WERI-Rb-1 (cell line): ENCODE results near the gene HPCAL1.

Experiments used
- DNase-seq: peaks from one replicate; pipeline ENCODE4 v3.0.0-alpha.2; 2020
- H3K27ac ChIP-seq: fragments of 250-450 bp; sonication (Bioruptor Pico); 2 replicates; pipeline ENCODE4 v1.5.1; 2020; ENCODE audit warnings: mild to moderate bottlenecking, moderate library complexity
- H3K27me3 ChIP-seq: fragments of 250-450 bp; sonication (Bioruptor Pico); 2 replicates; pipeline ENCODE4 v1.5.1; 2021; ENCODE audit warnings: mild to moderate bottlenecking, low read depth, moderate library complexity; ENCODE audit not compliant: insufficient read depth, severe bottlenecking
- H3K36me3 ChIP-seq: fragments of 250-450 bp; sonication (Bioruptor Pico); 2 replicates; pipeline ENCODE4 v1.5.1; 2020; ENCODE audit warnings: mild to moderate bottlenecking, moderate library complexity
- H3K4me3 ChIP-seq: 2 replicates; pipeline ENCODE4 v1.5.1; 2011; ENCODE audit warnings: low read depth, mild to moderate bottlenecking, control low read depth, low read length
- H3K9me3 ChIP-seq: fragments of 250-450 bp; sonication (Bioruptor Pico); 2 replicates; pipeline ENCODE4 v1.5.1; 2021; ENCODE audit warnings: mild to moderate bottlenecking, moderate library complexity; ENCODE audit not compliant: severe bottlenecking
- CTCF ChIP-seq: IDR thresholded peaks from 2 replicates; pipeline ENCODE4 v1.5.1; 2011; ENCODE audit warnings: low read depth, mild to moderate bottlenecking, control low read depth, inconsistent platforms, low read length

Gene HPCAL1

GRCh38 chr2:10389573-10389972, 86.9 kb downstream of the HPCAL1 start:
- H3K27me3 ChIP-seq = no peaks in the 10 kb centered on the region
- no peak for DNase-seq
- no peaks in the 10 kb centered on the region for H3K36me3 ChIP-seq
- H3K27ac ChIP-seq = no peak overlapping the region
- no peak overlapping the region for H3K4me3 ChIP-seq
- no peak for TF ChIP-seq CTCF
- H3K9me3 ChIP-seq = no peaks in the 10 kb centered on the region

GRCh38 chr2:10390369-10390801, 87.7 kb downstream of the HPCAL1 start:
- no peaks in the 10 kb centered on the region for H3K36me3 ChIP-seq
- H3K27me3 ChIP-seq = no peaks in the 10 kb centered on the region
- H3K4me3 ChIP-seq = no peak overlapping the region
- no peak for DNase-seq
- TF ChIP-seq CTCF = no peak
- H3K9me3 ChIP-seq = no peaks in the 10 kb centered on the region
- H3K27ac ChIP-seq = no peak overlapping the region

GRCh38 chr2:10392100-10392499, 89.4 kb downstream of the HPCAL1 start:
- no peak for DNase-seq

GRCh38 chr2:10392548-10392947, 89.8 kb downstream of the HPCAL1 start:
- no peak overlapping the region for H3K4me3 ChIP-seq
- H3K27ac ChIP-seq = no peak overlapping the region
- H3K27me3 ChIP-seq = no peaks in the 10 kb centered on the region
- H3K9me3 ChIP-seq = no peaks in the 10 kb centered on the region
- TF ChIP-seq CTCF = no peak
- DNase-seq = no peak
- no peaks in the 10 kb centered on the region; the same call in 1 of the 2 replicates for H3K36me3 ChIP-seq

More at GRCh38 chr2:10392100-10392499, 89.4 kb downstream of the HPCAL1 start:
- no peak overlapping the region for H3K4me3 ChIP-seq
- no peak overlapping the region for H3K27ac ChIP-seq
- TF ChIP-seq CTCF = no peak
- H3K27me3 ChIP-seq = no peaks in the 10 kb centered on the region
- no peaks in the 10 kb centered on the region for H3K36me3 ChIP-seq
- H3K9me3 ChIP-seq = no peaks in the 10 kb centered on the region

GRCh38 chr2:10392951-10393639, 90.4 kb downstream of the HPCAL1 start:
- no peak overlapping the region for H3K27ac ChIP-seq
- no peaks in the 10 kb centered on the region for H3K27me3 ChIP-seq
- no peaks in the 10 kb centered on the region; the same call in 1 of the 2 replicates for H3K36me3 ChIP-seq
- DNase-seq = no peak
- TF ChIP-seq CTCF = no peak
- H3K9me3 ChIP-seq = no peaks in the 10 kb centered on the region
- no peak overlapping the region for H3K4me3 ChIP-seq

GRCh38 chr2:10393640-10393982, 90.9 kb downstream of the HPCAL1 start:
- Histone ChIP-seq H3K27ac (no peak overlapping the region), H3K27me3 (no peaks in the 10 kb centered on the region), H3K9me3 (peaks cover under 1% of the 10 kb centered on the region), H3K36me3 (peaks cover 3% of the 10 kb centered on the region), H3K4me3 (no peak overlapping the region)
- TF ChIP-seq CTCF = no peak
- DNase-seq = no peak
